HUES48 (cell line): ENCODE data around the gene SLC12A4.
"Not testable (repeated sequence)": the region's sequence is repeated elsewhere in the genome, so short reads cannot be mapped to it uniquely, and the experiment has no call there.

Source experiments
- H3K27ac ChIP-seq: one replicate; pipeline ENCODE4 v1.7.0; 2013; ENCODE audit warnings: low read depth, low read length, inconsistent platforms
- H3K27me3 ChIP-seq: 2 replicates; pipeline ENCODE4 v1.6.1; 2013; ENCODE audit warnings: mild to moderate bottlenecking, low read length; ENCODE audit not compliant: control insufficient read depth, insufficient read depth
- H3K36me3 ChIP-seq: 2 replicates; pipeline ENCODE4 v1.6.1; 2013; ENCODE audit warnings: low read length; ENCODE audit not compliant: control insufficient read depth, insufficient read depth
- H3K4me1 ChIP-seq: 2 replicates; pipeline ENCODE4 v1.6.1; 2013; ENCODE audit warnings: mild to moderate bottlenecking, low read length; ENCODE audit not compliant: control insufficient read depth, insufficient read depth
- H3K4me3 ChIP-seq: 2 replicates; pipeline ENCODE4 v1.5.1; 2013; ENCODE audit warnings: mild to moderate bottlenecking, low read depth, low read length
- H3K9ac ChIP-seq: 2 replicates; pipeline ENCODE4 v1.6.1; 2013; ENCODE audit warnings: mild to moderate bottlenecking, low read depth, low read length, moderate library complexity
- H3K9me3 ChIP-seq: 2 replicates; pipeline ENCODE4 v1.6.1; 2013; ENCODE audit warnings: low read length; ENCODE audit not compliant: control insufficient read depth, insufficient read depth

Gene SLC12A4

DNA sequence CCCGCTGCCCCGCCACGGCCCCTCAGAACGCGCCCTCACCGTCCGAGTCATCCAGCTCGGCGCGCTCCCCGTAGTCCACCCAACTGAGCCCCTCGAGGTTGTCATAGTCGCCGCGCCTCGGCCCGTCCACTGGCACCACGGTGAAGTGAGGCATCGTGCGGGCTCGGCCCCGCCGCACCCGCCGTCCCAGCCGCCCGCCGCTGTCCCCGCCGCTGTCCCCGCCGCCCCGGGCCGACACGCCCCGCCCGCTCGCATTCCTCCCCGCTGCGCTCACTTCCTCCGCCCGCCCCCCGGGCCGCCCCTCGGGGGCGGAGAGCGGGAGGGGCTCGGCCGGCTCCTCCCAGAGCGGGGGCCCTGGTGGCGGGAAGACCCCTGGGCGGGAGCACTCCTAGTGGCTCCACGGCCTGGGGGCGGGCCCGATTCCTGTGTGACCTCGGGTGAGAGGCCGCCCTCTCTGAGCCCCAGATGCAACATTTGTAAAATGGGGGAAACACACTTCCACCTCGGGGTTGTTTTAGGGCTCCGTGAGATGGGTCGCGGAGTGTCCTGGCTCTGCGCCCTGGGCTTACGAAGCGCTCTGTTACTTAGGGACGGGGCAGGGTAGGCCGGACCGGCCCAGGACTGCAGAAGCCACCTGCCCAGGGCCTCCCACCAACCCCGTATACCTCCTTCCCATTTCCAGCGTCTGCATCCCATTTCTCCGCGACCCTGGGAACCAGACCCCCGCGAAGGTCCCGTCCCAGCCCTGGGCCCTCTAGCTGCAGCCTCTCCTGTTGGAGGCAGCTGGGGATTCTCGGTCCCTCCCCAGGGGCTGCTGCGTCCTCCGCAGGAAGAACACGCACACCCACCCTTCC is at the start of gene SLC12A4:
TSS of gene SLC12A4 (minus strand) at position 238 of the 854 bp plus-strand sequence. CDS start at position 154, 84 bp downstream.
- H3K36me3 ChIP-seq, result 0 out of 2 replicates have a peak, but pooled peaks cover 2% of the 10 kb centered on the region
- peak within 1 kb of the TSS; percentile 76 for H3K4me3 ChIP-seq
- H3K9ac ChIP-seq, result peak within 1 kb of the TSS; percentile 39
- no peaks in the 10 kb centered on the region for H3K9me3 ChIP-seq
- no peaks in the 10 kb centered on the region for H3K27me3 ChIP-seq
- peaks cover 19% of the 10 kb centered on the region for H3K4me1 ChIP-seq
- peak within 1 kb of the TSS; percentile 64 for H3K27ac ChIP-seq

- H3K9ac ChIP-seq, result no peak within 1 kb of the TSS
- no peaks in the 10 kb centered on the region for H3K4me1 ChIP-seq
- no peak within 1 kb of the TSS for H3K27ac ChIP-seq
- no peaks in the 10 kb centered on the region for H3K9me3 ChIP-seq
- no peak within 1 kb of the TSS for H3K4me3 ChIP-seq
- H3K27me3 ChIP-seq, result no peaks in the 10 kb centered on the region
- no peaks in the 10 kb centered on the region for H3K36me3 ChIP-seq
Measured at GRCh38 chr16:68015681-68016080, 47.2 kb upstream of the SLC12A4 start, which contains the start of gene DPEP2NB. TSS of gene DPEP2NB (minus strand) at chr16:68015911. CDS start at chr16:68015770, 141 bp downstream.

GRCh38 chr16:68013440-68013839 is 45.0 kb upstream of the SLC12A4 start:
- no peak overlapping the region for H3K27ac ChIP-seq

DNA sequence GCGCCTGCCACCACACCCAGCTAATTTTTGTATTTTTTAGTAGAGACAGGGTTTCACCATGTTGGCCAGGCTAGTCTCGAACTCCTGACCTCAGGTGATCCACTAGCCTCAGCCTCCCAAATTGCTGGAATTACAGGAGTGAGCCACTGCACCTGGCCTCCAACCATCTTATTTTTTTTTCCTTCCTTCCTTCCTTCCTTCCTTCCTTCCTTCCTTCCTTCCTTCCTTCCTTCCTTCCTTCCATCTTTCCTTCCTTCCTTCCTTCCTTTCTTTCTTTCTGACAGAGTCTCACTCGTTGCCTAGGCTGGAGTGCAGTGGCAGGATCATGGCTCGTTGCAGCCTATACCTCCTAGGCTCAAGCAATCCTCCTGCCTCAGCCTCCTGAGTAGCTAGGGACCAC is 41.4 kb upstream of the SLC12A4 start:
- H3K27me3 ChIP-seq, H3K4me3 ChIP-seq, H3K9me3 ChIP-seq, H3K36me3 ChIP-seq, H3K9ac ChIP-seq, H3K27ac ChIP-seq, H3K4me1 ChIP-seq: not testable (repeated sequence)

More at GRCh38 chr16:68013440-68013839, 45.0 kb upstream of the SLC12A4 start:
- no peaks in the 10 kb centered on the region for H3K4me1 ChIP-seq
- H3K9ac ChIP-seq, result no peak overlapping the region
- no peaks in the 10 kb centered on the region for H3K9me3 ChIP-seq
- H3K27me3 ChIP-seq, result no peaks in the 10 kb centered on the region
- no peaks in the 10 kb centered on the region for H3K36me3 ChIP-seq
- H3K4me3 ChIP-seq, result no peak overlapping the region

GRCh38 chr16:68009157-68009735 is 40.8 kb upstream of the SLC12A4 start:
- Histone ChIP-seq H3K9ac (no peak overlapping the region), H3K36me3 (no peaks in the 10 kb centered on the region)

DNA sequence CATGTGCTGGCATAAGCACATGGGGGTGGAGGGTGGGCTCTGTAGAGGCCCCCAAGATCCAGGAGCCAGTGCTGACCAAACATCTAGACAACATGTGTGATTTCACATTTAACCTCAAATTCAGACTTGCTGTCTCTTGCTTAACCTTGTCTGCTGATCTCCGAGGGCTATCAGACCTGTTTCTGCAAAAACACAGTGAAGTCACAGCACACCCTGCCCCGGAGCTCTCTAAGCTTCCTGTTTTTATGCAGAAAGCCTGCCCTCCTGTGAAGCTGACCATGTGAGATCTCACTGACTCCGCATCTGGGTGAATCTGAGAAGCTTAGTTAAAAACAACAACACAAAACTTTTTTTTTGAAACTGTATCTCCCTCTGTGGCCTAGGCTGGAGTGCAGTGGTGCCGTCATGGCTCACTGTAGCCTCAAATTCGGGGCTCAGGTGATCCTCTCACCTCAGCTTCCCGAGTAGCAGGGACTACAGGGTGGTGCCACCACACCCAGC is 37.4 kb upstream of the SLC12A4 start:
- H3K4me1 ChIP-seq, result peaks cover 6% of the 10 kb centered on the region; the same call in 1 of the 2 replicates
- H3K36me3 ChIP-seq, result no peaks in the 10 kb centered on the region
- H3K27me3 ChIP-seq, result no peaks in the 10 kb centered on the region
- no peak overlapping the region for H3K9ac ChIP-seq
- no peak overlapping the region for H3K4me3 ChIP-seq
- no peaks in the 10 kb centered on the region for H3K9me3 ChIP-seq
- H3K27ac ChIP-seq, result peak overlapping the region; percentile 67

More at GRCh38 chr16:68009157-68009735, 40.8 kb upstream of the SLC12A4 start:
- no peaks in the 10 kb centered on the region for H3K9me3 ChIP-seq
- no peak overlapping the region for H3K4me3 ChIP-seq
- H3K27ac ChIP-seq, result no peak overlapping the region
- peaks cover 6% of the 10 kb centered on the region; the same call in 1 of the 2 replicates for H3K4me1 ChIP-seq
- no peaks in the 10 kb centered on the region for H3K27me3 ChIP-seq

DNA sequence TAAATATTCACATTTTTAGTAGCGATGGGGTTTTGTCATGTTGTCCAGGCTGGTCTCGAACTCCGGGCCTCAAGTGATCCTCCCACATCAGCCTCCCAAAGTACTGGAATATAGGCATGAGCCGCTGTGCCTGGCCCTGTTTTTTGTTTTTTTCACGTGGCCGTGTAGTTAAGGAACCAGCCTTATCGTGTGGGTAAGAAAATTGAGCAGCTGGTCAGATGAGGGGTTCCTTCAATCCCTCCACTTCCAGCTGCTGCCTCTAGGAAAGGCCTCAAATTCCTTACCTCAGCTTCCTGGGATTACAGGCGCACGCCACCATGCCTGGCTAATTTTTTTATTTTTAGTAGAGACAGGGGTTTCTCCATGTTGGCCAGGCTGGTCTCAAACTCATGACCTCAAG is 36.8 kb upstream of the SLC12A4 start:
- Histone ChIP-seq H3K9me3 (no peaks in the 10 kb centered on the region), H3K27me3 (no peaks in the 10 kb centered on the region), H3K4me3 (no peak overlapping the region), H3K4me1 (peaks cover 6% of the 10 kb centered on the region; the same call in 1 of the 2 replicates), H3K9ac (no peak overlapping the region), H3K36me3 (no peaks in the 10 kb centered on the region), H3K27ac (peak overlapping the region; percentile 67)

DNA sequence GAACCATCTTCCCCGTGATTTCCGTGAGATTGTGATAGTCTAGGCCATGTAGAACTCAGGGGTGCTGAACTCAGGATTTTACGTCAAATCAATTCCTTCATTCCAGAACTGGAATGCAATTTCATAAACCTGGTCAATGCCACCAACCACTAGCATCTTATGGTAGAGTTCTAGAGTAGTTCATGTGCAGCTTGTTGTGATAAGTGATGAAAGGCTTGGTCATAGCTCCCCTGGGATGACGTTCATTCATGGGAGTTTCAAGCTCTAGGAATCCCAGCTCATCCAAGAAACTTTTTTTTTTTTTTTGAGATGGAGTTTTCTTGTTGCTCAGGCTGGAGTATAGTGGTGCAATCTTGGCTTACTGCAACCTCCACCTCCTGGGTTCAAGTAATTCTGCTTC is 34.6 kb upstream of the SLC12A4 start:
- H3K9me3 ChIP-seq, result no peaks in the 10 kb centered on the region
- no peak overlapping the region for H3K9ac ChIP-seq
- H3K27ac ChIP-seq, result no peak overlapping the region
- no peaks in the 10 kb centered on the region for H3K27me3 ChIP-seq
- peaks cover 6% of the 10 kb centered on the region; the same call in 1 of the 2 replicates for H3K4me1 ChIP-seq
- H3K36me3 ChIP-seq, result no peaks in the 10 kb centered on the region
- no peak overlapping the region for H3K4me3 ChIP-seq

DNA sequence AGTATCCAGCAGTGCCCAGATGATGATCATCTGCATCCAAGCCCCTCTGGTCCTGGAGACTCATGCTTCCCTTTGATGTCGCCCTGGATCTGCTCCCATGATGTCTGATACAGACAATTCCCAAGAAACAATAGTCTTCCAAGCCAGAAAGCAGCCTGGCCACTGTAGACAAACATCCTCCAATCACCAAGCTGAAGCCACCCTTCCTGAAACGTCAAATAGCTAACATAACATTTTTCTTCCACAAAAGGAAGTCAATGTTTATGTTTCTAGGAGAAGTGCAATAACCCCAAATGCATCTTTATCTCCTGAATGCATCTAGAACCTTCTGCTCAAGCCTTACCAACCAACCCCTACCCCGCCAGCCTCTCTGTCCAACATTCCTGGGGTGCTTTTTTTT is 32.0 kb upstream of the SLC12A4 start:
- no peak overlapping the region for H3K9ac ChIP-seq
- no peaks in the 10 kb centered on the region for H3K36me3 ChIP-seq
- H3K27me3 ChIP-seq, result no peaks in the 10 kb centered on the region
- H3K27ac ChIP-seq, result no peak overlapping the region
- peaks cover under 1% of the 10 kb centered on the region; the same call in 1 of the 2 replicates for H3K4me1 ChIP-seq
- H3K9me3 ChIP-seq, result no peaks in the 10 kb centered on the region
- H3K4me3 ChIP-seq, result no peak overlapping the region

- H3K36me3 ChIP-seq, result no peaks in the 10 kb centered on the region
- no peak overlapping the region for H3K4me3 ChIP-seq
- H3K27ac ChIP-seq, result no peak overlapping the region
- no peak overlapping the region for H3K9ac ChIP-seq
- no peaks in the 10 kb centered on the region for H3K4me1 ChIP-seq
- no peaks in the 10 kb centered on the region for H3K27me3 ChIP-seq
- H3K9me3 ChIP-seq, result no peaks in the 10 kb centered on the region
Measured at GRCh38 chr16:67999985-68000384, 31.5 kb upstream of the SLC12A4 start.
